ENCODE measurements around the gene LRRD1.
A peak's percentile ranks its signal among the peaks of the same experiment; 100 is the strongest.
"Not testable (repeated sequence)": the region's sequence is repeated elsewhere in the genome, so short reads cannot be mapped to it uniquely, and the experiment has no call there.

Gene LRRD1

GRCh38 chr7:92178928-92179924 is at the start of gene LRRD1:
Gene LRRD1, minus strand, starts transcription at chr7:92179142. Its CDS starts 13,940 bp downstream, at chr7:92165202.
- peak; percentile 62 for DNase-seq

GRCh38 chr7:92228742-92229141 is 49.8 kb upstream of the LRRD1 start:
- DNase-seq = no peak

- no peak for DNase-seq
Observed at GRCh38 chr7:92228100-92228499, 49.2 kb upstream of the LRRD1 start.

- DNase-seq = no peak
Observed at GRCh38 chr7:92226981-92227380, 48.0 kb upstream of the LRRD1 start.

- no peak for DNase-seq
Observed at GRCh38 chr7:92221766-92222165, 42.8 kb upstream of the LRRD1 start.

- DNase-seq = no peak
Observed at GRCh38 chr7:92206672-92207071, 27.7 kb upstream of the LRRD1 start.

- DNase-seq = no peak
Observed at GRCh38 chr7:92205987-92206386, 27.0 kb upstream of the LRRD1 start.

- DNase-seq = no peak
Observed at GRCh38 chr7:92200791-92201190, 21.8 kb upstream of the LRRD1 start.

GRCh38 chr7:92192326-92192725 is 13.4 kb upstream of the LRRD1 start:
- no peak for DNase-seq

- DNase-seq = not testable (repeated sequence)
Observed at GRCh38 chr7:92189246-92189645, 10.3 kb upstream of the LRRD1 start.

GRCh38 chr7:92184294-92184693 is 5.4 kb upstream of the LRRD1 start:
- not testable (repeated sequence) for DNase-seq

- DNase-seq = no peak
Observed at GRCh38 chr7:92177362-92177761, 1.6 kb downstream of the LRRD1 start.

- DNase-seq = not testable (repeated sequence)
Observed at GRCh38 chr7:92169529-92169928, 9.4 kb downstream of the LRRD1 start.

GRCh38 chr7:92161271-92161670 is 17.7 kb downstream of the LRRD1 start:
- no peak for DNase-seq

- no peak for DNase-seq
Observed at GRCh38 chr7:92158660-92159575, 20.0 kb downstream of the LRRD1 start.

GRCh38 chr7:92156990-92157389 is 22.0 kb downstream of the LRRD1 start:
- no peak for DNase-seq

- no peak for DNase-seq
Observed at GRCh38 chr7:92155108-92155739, 23.7 kb downstream of the LRRD1 start.

GRCh38 chr7:92150450-92151017 is 28.4 kb downstream of the LRRD1 start:
- DNase-seq = no peak

- no peak for DNase-seq
Observed at GRCh38 chr7:92149736-92150239, 29.2 kb downstream of the LRRD1 start.

- not testable (repeated sequence) for DNase-seq
Observed at GRCh38 chr7:92143192-92143880, 35.6 kb downstream of the LRRD1 start.

GRCh38 chr7:92142791-92143190 is 36.2 kb downstream of the LRRD1 start:
- DNase-seq = not testable (repeated sequence)

GRCh38 chr7:92141161-92141560 is 37.8 kb downstream of the LRRD1 start:
- DNase-seq = no peak

Data from DMS153 (cell line).